VCaP (cell line): ENCODE data around the gene SEM1.
"Not testable (repeated sequence)": the region's sequence is repeated elsewhere in the genome, so short reads cannot be mapped to it uniquely, and the experiment has no call there.

Experiments used
- H3K27ac ChIP-seq: fragments of 450-650 bp; 2 replicates; pipeline ENCODE4 v1.5.1; 2017
- CTCF ChIP-seq: fragments of 450-650 bp; conservative IDR thresholded peaks from 2 replicates; pipeline ENCODE4 v1.5.1; 2017; ENCODE audit warnings: mild to moderate bottlenecking, moderate library complexity

SEM1 gene

GRCh38 chr7:96645084-96645483, 64.6 kb downstream of the SEM1 start:
- no peak for TF ChIP-seq CTCF
- no peak overlapping the region for H3K27ac ChIP-seq

- H3K27ac ChIP-seq: not testable (repeated sequence)
Measured at GRCh38 chr7:96643436-96643835, 66.2 kb downstream of the SEM1 start.

DNA sequence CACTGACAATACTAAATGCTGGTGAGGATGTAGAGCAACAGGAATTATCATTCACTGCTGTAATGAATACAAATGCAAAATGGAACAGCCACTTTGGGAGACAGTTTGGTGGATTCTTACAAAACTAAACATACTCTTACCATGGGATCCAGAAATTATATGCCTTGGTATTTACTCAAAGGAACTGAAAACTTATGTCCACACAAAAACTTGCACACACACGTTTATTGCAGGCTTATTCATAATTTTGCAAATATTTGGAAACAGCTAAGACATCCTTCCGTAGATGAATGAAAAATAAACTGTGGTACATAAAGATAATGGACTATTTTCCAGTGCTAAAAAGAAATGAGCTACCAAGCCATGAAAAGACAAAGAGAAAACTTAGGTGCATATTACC, 69.6 kb downstream of the SEM1 start:
- no peak overlapping the region for H3K27ac ChIP-seq
- TF ChIP-seq CTCF: no peak
